GM23248 (cell line): ENCODE data around the gene ZNF280A.

Experiments
- EZH2 ChIP-seq: fragments of 200-600 bp; sonication (generic); IDR thresholded peaks from 2 replicates; pipeline ENCODE4 v1.6.1; 2018; ENCODE audit warnings: antibody characterized with exemption, mild to moderate bottlenecking; ENCODE audit not compliant: insufficient read depth, poor library complexity, severe bottlenecking
- EZH2phosphoT487 ChIP-seq: fragments of 200-600 bp; sonication (generic); IDR thresholded peaks from 2 replicates; pipeline ENCODE4 v1.6.1; 2018; ENCODE audit warnings: antibody characterized with exemption, moderate library complexity, mild to moderate bottlenecking, low read depth; ENCODE audit not compliant: insufficient read depth

DNA sequence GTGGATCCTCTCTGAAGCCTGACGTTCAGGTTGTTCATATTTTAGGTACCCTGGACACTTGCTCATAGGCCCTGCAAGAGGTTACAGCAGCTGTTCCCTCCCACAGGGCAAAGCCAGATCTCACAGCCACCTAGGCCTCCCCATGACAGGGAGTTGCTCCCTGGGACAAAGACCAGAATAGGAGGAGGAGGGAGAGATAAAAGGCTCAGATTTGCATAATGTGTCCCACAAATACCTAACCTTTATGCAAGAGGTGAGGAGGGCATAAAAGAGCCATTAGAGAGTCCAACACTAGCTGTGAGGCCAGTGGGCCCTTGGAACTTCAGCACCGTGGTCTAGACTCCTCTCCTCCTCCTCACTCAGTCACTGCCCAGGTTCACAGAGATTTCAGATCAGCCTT is 45.3 kb downstream of the ZNF280A start:
- no peak for TF ChIP-seq EZH2
- no peak for TF ChIP-seq EZH2phosphoT487
